Measurements from ENCODE around the gene TMEM151B. TPM values are rescaled to one million over a fixed set of nuclear protein-coding genes. Genes with fewer than 3 reads are reported as not detected.

TMEM151B gene
- total and polyA plus RNA-seq, 2 donors (not counting 1 experiment from before 2014, with no cell fraction given) = 0.01 to 0.10 TPM

DNA sequence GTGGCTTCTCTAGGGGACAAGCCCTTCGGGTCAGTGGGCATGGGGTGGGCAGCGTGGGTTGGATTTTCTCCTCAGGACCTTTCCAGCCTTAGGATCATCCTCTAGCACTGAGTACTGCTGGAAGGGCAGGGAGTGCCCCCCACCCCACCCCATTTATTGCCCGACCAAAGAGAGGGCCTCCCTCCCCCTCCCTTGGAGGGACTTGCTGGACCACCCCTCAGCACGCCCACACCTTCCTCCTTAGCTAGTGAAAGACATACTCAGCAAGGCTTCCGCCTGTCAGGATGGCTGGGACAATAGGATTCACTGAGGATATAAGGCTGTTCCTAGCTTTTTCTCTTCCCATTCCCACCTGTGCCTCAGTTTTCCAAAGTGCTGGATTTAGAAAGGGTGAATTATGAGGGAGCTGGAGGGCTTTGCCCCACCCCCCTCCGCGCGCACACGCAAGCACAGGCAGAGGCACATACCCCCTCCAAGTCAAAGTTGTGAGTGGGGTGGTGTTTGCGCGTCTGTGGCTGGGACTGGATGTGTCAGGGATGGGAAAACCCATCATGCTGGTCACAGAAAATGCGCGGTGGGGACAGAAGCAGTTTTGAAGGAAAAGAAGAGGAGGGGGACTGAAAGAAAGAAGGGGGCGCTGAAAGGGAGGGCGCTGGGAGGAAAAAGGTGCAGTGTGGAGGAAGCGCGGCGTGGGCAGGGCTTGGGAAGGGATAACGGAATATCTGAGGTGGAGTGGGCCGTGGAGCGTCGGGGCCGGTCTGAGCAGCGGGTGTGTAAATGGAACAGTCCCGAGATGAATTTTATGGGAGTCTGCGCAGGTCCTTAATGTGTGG, 47.5 kb upstream of the TMEM151B start:
- no peak overlapping the region for H3K27ac ChIP-seq (ENCODE audit: low read length in 2 of 2)
- H3K4me1 ChIP-seq (ENCODE audit: control insufficient read depth in 2 of 2, insufficient read depth in 2 of 2, low read length in 2 of 2) = peaks cover 26 to 45% of the 10 kb centered on the region in 2 donors
- ChIA-PET POLR2A (interaction anchor here (0.5 to 5.0 kb wide), 4 partner anchors 15 to 48 kb away, joined by 3 to 52 read pairs (median 7); partner anchors contain the start of genes HSP90AB1 and SLC35B2), CTCF (interaction anchor here (0.6 to 3.1 kb wide), 12 partner anchors 12 to 91 kb away, joined by 3 to 22 read pairs (median 4); partner anchors contain the start of gene HSP90AB1)
- Mint-ChIP-seq H3K4me3 (peak overlapping the region; percentile 88), H3K9me3 (ENCODE audit: insufficient read depth) (no peaks in the 10 kb centered on the region), H3K27ac (peak overlapping the region; percentile 61), H3K27me3 (no peaks in the 10 kb centered on the region), H3K4me1 (peaks cover 41% of the 10 kb centered on the region)
- H3K4me3 ChIP-seq (ENCODE audit: control extremely low read depth in 1 of 5, extremely low read depth in 1 of 5, insufficient read depth in 1 of 5, low read depth in 2 of 5, low read length in 4 of 5) = peak overlapping the region; percentile 36 to 68 (median 58)
- DNase-seq (no peak), ATAC-seq (ENCODE audit: low read depth) (no peak)
- H3K79me2 ChIP-seq (ENCODE audit: control insufficient read depth, insufficient read depth, low read length) = peaks cover 5% of the 10 kb centered on the region
- H2AFZ ChIP-seq (ENCODE audit: insufficient read depth, low read depth, low read length, poor library complexity, severe bottlenecking) = peak overlapping the region; percentile 87
- 37% methylated on average over 14 of the region's 26 CpGs for WGBS (ENCODE audit: insufficient coverage)
- peaks cover 0 to 2% (median 0%) of the 10 kb centered on the region in 4 experiments for H3K27me3 ChIP-seq (replicated peaks in 1 of 4; ENCODE audit: control extremely low read depth in 1 of 4, control insufficient read depth in 3 of 4, insufficient read depth in 4 of 4, low read length in 3 of 4)
- H3K4me2 ChIP-seq (replicated peaks; ENCODE audit: low read depth, low read length, poor library complexity, severe bottlenecking) = peak overlapping the region; percentile 97
- H3K9ac ChIP-seq (ENCODE audit: low read length) = peak overlapping the region; percentile 71
- H3K9me3 ChIP-seq (ENCODE audit: control extremely low read depth in 1 of 3, control insufficient read depth in 2 of 3, insufficient read depth in 1 of 3, low read length in 2 of 3) = no peaks in the 10 kb centered on the region
- intact Hi-C loops (cut with micrococcal nuclease) = loop anchor here (1.0 to 5.0 kb wide), 6 partner anchors 15 to 165 kb away; partner anchors contain the start of genes AARS2, CDC5L, MRPL14 and TMEM63B
- no peak for TF ChIP-seq EZH2 (IDR thresholded peaks at IDR 0.05; ENCODE audit: borderline replicate concordance, insufficient read depth, low read depth, low read length, poor library complexity, severe bottlenecking)
- TF ChIP-seq, protein P1, sequence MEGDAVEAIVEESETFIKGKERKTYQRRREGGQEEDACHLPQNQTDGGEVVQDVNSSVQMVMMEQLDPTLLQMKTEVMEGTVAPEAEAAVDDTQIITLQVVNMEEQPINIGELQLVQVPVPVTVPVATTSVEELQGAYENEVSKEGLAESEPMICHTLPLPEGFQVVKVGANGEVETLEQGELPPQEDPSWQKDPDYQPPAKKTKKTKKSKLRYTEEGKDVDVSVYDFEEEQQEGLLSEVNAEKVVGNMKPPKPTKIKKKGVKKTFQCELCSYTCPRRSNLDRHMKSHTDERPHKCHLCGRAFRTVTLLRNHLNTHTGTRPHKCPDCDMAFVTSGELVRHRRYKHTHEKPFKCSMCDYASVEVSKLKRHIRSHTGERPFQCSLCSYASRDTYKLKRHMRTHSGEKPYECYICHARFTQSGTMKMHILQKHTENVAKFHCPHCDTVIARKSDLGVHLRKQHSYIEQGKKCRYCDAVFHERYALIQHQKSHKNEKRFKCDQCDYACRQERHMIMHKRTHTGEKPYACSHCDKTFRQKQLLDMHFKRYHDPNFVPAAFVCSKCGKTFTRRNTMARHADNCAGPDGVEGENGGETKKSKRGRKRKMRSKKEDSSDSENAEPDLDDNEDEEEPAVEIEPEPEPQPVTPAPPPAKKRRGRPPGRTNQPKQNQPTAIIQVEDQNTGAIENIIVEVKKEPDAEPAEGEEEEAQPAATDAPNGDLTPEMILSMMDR (IDR thresholded peaks at IDR 0.05) = no peak
- no peaks in the 10 kb centered on the region for H4K20me1 ChIP-seq (ENCODE audit: control insufficient read depth, insufficient read depth, low read length, poor library complexity, severe bottlenecking)
- H3K36me3 ChIP-seq (replicated peaks in 1 of 2; ENCODE audit: control extremely low read depth in 1 of 2, control insufficient read depth in 1 of 2, extremely low read depth in 1 of 2, insufficient read depth in 2 of 2, low read length in 1 of 2) = no peaks in the 10 kb centered on the region
